ENCODE results near the gene AUNIP. TPM values are rescaled to one million over a fixed set of nuclear protein-coding genes. Genes with fewer than 3 reads are reported as not detected.

Gene AUNIP
- total RNA-seq, 1 donor from 2014 or later = 1.3 TPM

- DNase-seq = no peak
- no peak for TF ChIP-seq CTCF (IDR thresholded peaks at IDR 0.05; ENCODE audit: partially characterized antibody, unreplicated experiment)
- Mint-ChIP-seq H3K4me3 (ENCODE audit: unreplicated experiment) (no peak overlapping the region), H3K4me1 (ENCODE audit: low read depth, unreplicated experiment) (peaks cover 31% of the 10 kb centered on the region), H3K27me3 (ENCODE audit: unreplicated experiment) (peaks cover 7% of the 10 kb centered on the region), H3K36me3 (ENCODE audit: unreplicated experiment) (peaks cover 6% of the 10 kb centered on the region), H3K27ac (ENCODE audit: unreplicated experiment) (peak overlapping the region; percentile 46), H3K9me3 (ENCODE audit: unreplicated experiment) (peaks cover 2% of the 10 kb centered on the region)
Measured at GRCh38 chr1:25793585-25794170, 65.6 kb downstream of the AUNIP start.

GRCh38 chr1:25792115-25792514, 67.1 kb downstream of the AUNIP start:
- Mint-ChIP-seq H3K27ac (ENCODE audit: unreplicated experiment) (no peak overlapping the region), H3K4me3 (ENCODE audit: unreplicated experiment) (peak overlapping the region; percentile 52), H3K4me1 (ENCODE audit: low read depth, unreplicated experiment) (peaks cover 38% of the 10 kb centered on the region), H3K9me3 (ENCODE audit: unreplicated experiment) (peaks cover 2% of the 10 kb centered on the region), H3K27me3 (ENCODE audit: unreplicated experiment) (peaks cover 5% of the 10 kb centered on the region), H3K36me3 (ENCODE audit: unreplicated experiment) (peaks cover 6% of the 10 kb centered on the region)
- TF ChIP-seq CTCF (IDR thresholded peaks at IDR 0.05; ENCODE audit: partially characterized antibody, unreplicated experiment) = no peak
- no peak for DNase-seq

DNA sequence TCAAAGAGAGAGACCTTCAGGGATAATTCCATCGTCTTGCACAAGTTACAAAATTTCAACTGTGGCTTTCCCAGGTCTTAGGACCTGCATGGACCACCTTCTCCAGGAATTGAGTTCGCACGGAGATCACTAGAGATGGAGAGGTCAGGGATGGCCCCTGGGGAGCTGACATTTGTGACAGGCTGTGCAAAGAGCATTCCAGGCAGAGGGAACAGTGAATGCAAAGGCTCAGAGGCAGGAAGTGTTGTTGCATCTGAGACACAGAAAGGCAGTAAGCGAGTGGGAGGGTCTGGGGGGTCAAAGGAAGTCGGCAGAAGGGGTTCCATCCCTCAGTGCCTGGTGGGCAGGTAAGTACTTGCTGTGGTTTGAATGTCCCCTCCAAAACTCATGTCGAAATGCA, 68.8 kb downstream of the AUNIP start:
- DNase-seq = no peak
- peaks cover 2% of the 10 kb centered on the region for H3K9me3 Mint-ChIP-seq (ENCODE audit: unreplicated experiment)
- no peak overlapping the region for H3K4me3 Mint-ChIP-seq (ENCODE audit: unreplicated experiment)
- H3K36me3 Mint-ChIP-seq (ENCODE audit: unreplicated experiment) = peaks cover 6% of the 10 kb centered on the region
- H3K4me1 Mint-ChIP-seq (ENCODE audit: low read depth, unreplicated experiment) = peaks cover 31% of the 10 kb centered on the region
- peaks cover 2% of the 10 kb centered on the region for H3K27me3 Mint-ChIP-seq (ENCODE audit: unreplicated experiment)
- no peak overlapping the region for H3K27ac Mint-ChIP-seq (ENCODE audit: unreplicated experiment)
- TF ChIP-seq CTCF (IDR thresholded peaks at IDR 0.05; ENCODE audit: partially characterized antibody, unreplicated experiment) = no peak

GRCh38 chr1:25787760-25788166, 71.5 kb downstream of the AUNIP start:
- DNase-seq = no peak
- Mint-ChIP-seq H3K4me3 (ENCODE audit: unreplicated experiment) (no peak overlapping the region), H3K36me3 (ENCODE audit: unreplicated experiment) (peaks cover 10% of the 10 kb centered on the region), H3K27ac (ENCODE audit: unreplicated experiment) (no peak overlapping the region), H3K9me3 (ENCODE audit: unreplicated experiment) (peaks cover 2% of the 10 kb centered on the region), H3K27me3 (ENCODE audit: unreplicated experiment) (peaks cover 9% of the 10 kb centered on the region), H3K4me1 (ENCODE audit: low read depth, unreplicated experiment) (peaks cover 32% of the 10 kb centered on the region)
- TF ChIP-seq CTCF (IDR thresholded peaks at IDR 0.05; ENCODE audit: partially characterized antibody, unreplicated experiment) = no peak

- H3K27ac Mint-ChIP-seq (ENCODE audit: unreplicated experiment) = no peak overlapping the region
- H3K27me3 Mint-ChIP-seq (ENCODE audit: unreplicated experiment) = peaks cover 9% of the 10 kb centered on the region
- no peak for DNase-seq
- TF ChIP-seq CTCF (IDR thresholded peaks at IDR 0.05; ENCODE audit: partially characterized antibody, unreplicated experiment) = no peak
- peaks cover 10% of the 10 kb centered on the region for H3K36me3 Mint-ChIP-seq (ENCODE audit: unreplicated experiment)
- H3K9me3 Mint-ChIP-seq (ENCODE audit: unreplicated experiment) = peaks cover 3% of the 10 kb centered on the region
- H3K4me3 Mint-ChIP-seq (ENCODE audit: unreplicated experiment) = no peak overlapping the region
- peaks cover 36% of the 10 kb centered on the region for H3K4me1 Mint-ChIP-seq (ENCODE audit: low read depth, unreplicated experiment)
Measured at GRCh38 chr1:25786887-25787759, 72.1 kb downstream of the AUNIP start.
